GM12878 (cell line): ENCODE results near the gene REST. TPM values are rescaled to one million over a fixed set of nuclear protein-coding genes. Genes with fewer than 3 reads are reported as not detected.

ENCODE experiments used
- ATAC-seq: fragments of 200-7000 bp; cut with Tn5 transposase; 3 replicates; pipeline ENCODE4 v1.9.1; 2020; ENCODE audit warnings: mild to moderate bottlenecking, moderate library complexity
- BruUV-seq: library from RNA; stranded (reverse); fragments of 400-500 nt; replicated peaks from 2 replicates; lab custom pipeline; 2021; lab: Mats Ljungman, UMichigan
- CTCF ChIA-PET: fragments of 300-600 bp; sonication (Branson Sonifier 250); formaldehyde crosslinking; extraction: SDS; loops from one replicate; lab custom pipeline; 2021; ENCODE audit warnings: inconsistent platforms; lab: Yijun Ruan, JAX
- POLR2A ChIA-PET: fragments of 350-600 bp; formaldehyde crosslinking; extraction: SDS; loops from one replicate; lab custom pipeline; 2021; ENCODE audit warnings: inconsistent platforms; lab: Charles Lee
- RAD21 ChIA-PET: fragments of 300-600 bp; sonication (Branson Sonifier 250); formaldehyde crosslinking; loops from one replicate; lab custom pipeline; 2023; ENCODE audit warnings: antibody characterized with exemption; ENCODE audit not compliant: unreplicated experiment; lab: Charles Lee
- SMC1A ChIA-PET: fragments of 300-600 bp; sonication (Branson Sonifier 250); formaldehyde crosslinking; loops from one replicate; lab custom pipeline; 2023; ENCODE audit not compliant: unreplicated experiment, uncharacterized antibody; lab: Charles Lee
- DNase-seq: peaks from one replicate; pipeline ENCODE4 v3.0.0-alpha.2; 2011; ENCODE audit warnings: low read depth, low spot score
- FAIRE-seq: peaks from 3 replicates; lab custom pipeline; 2011; peaks lifted over from hg19 to GRCh38; lab: Jason Lieb, UNC
- H2AFZ ChIP-seq: 2 replicates; pipeline ENCODE4 v1.6.0; 2011; ENCODE audit warnings: low read depth, low read length, control low read depth; ENCODE audit not compliant: control insufficient read depth
- H3K27ac ChIP-seq: 2 replicates; pipeline ENCODE4 v1.5.1; 2011; ENCODE audit warnings: control low read depth; ENCODE audit not compliant: control insufficient read depth, insufficient read depth
- H3K27me3 ChIP-seq, 2 experiments: replicated peaks in 1 of 2; 2 replicates each; pipeline versions ENCODE4 v1.6.0 to v1.6.1; 2011; ENCODE audit warnings: low read length in 1 of 2; ENCODE audit not compliant: control insufficient read depth in 2 of 2, insufficient read depth in 2 of 2
- H3K36me3 ChIP-seq, 2 experiments: 2 replicates each; pipeline ENCODE4 v1.5.1; 2011; ENCODE audit warnings: low read length in 1 of 2; ENCODE audit not compliant: control insufficient read depth in 2 of 2, insufficient read depth in 2 of 2
- H3K4me1 ChIP-seq: 2 replicates; pipeline ENCODE4 v1.6.1; 2011; ENCODE audit warnings: mild to moderate bottlenecking, low read length, moderate library complexity, mixed read lengths; ENCODE audit not compliant: control insufficient read depth, insufficient read depth
- H3K4me2 ChIP-seq: 2 replicates; pipeline ENCODE4 v1.6.0; 2011; ENCODE audit warnings: control low read depth; ENCODE audit not compliant: control insufficient read depth, insufficient read depth
- H3K4me3 ChIP-seq: fragments of 200-600 bp; sonication (generic); 2 replicates; pipeline ENCODE4 v1.5.1; 2016
- H3K79me2 ChIP-seq: 2 replicates; pipeline ENCODE4 v1.6.0; 2011; ENCODE audit warnings: low read length; ENCODE audit not compliant: control insufficient read depth, insufficient read depth
- H3K9ac ChIP-seq: 2 replicates; pipeline ENCODE4 v1.8.0; 2011; ENCODE audit warnings: low read length, control low read depth, mixed read lengths; ENCODE audit not compliant: control insufficient read depth, insufficient read depth
- H3K9me3 ChIP-seq: replicated peaks from 3 replicates; pipeline ENCODE4 v1.5.1; 2011; ENCODE audit warnings: mild to moderate bottlenecking, low read length; ENCODE audit not compliant: control insufficient read depth, insufficient read depth
- H4K20me1 ChIP-seq: 2 replicates; pipeline ENCODE4 v1.6.0; 2011; ENCODE audit not compliant: control insufficient read depth, insufficient read depth
- HCFC1 ChIP-seq: fragments of 150-350 bp; IDR thresholded peaks from 2 replicates; pipeline ENCODE4 v1.6.1; 2014; ENCODE audit warnings: low read length
- JUNB ChIP-seq: IDR thresholded peaks from 2 replicates; pipeline ENCODE4 v1.6.1; 2016; ENCODE audit warnings: antibody characterized with exemption, mild to moderate bottlenecking
- NFIC ChIP-seq: IDR thresholded peaks from 2 replicates; pipeline ENCODE4 v1.6.1; 2012; ENCODE audit warnings: low read depth, mild to moderate bottlenecking, inconsistent platforms, low read length, moderate library complexity
- NFYB ChIP-seq: IDR thresholded peaks from 2 replicates; pipeline ENCODE4 v1.6.1; 2011; ENCODE audit warnings: low read depth, mild to moderate bottlenecking, low read length, improper control_type of control experiment, moderate library complexity; ENCODE audit not compliant: insufficient read depth
- RUNX3 ChIP-seq: IDR thresholded peaks from 2 replicates; pipeline ENCODE4 v1.6.1; 2012; ENCODE audit warnings: low read length, inconsistent platforms
- SREBF1 ChIP-seq: IDR thresholded peaks from 2 replicates; pipeline ENCODE4 v1.6.1; 2012; ENCODE audit warnings: mild to moderate bottlenecking, low read length
- SREBF2 ChIP-seq: IDR thresholded peaks from 2 replicates; pipeline ENCODE4 v1.6.1; 2012; ENCODE audit warnings: mild to moderate bottlenecking, low read length
- TARDBP ChIP-seq: IDR thresholded peaks from 2 replicates; pipeline ENCODE4 v1.6.1; 2016; ENCODE audit warnings: borderline replicate concordance
- WRNIP1 ChIP-seq: IDR thresholded peaks from 2 replicates; pipeline ENCODE4 v1.6.1; 2011; ENCODE audit warnings: low read depth, low read length, improper control_type of control experiment, borderline replicate concordance
- WGBS: methylation state at CpG from one replicate; pipeline ENCODE4 v1.1.6; 2016; ENCODE audit warnings: low lambda C conversion rate; ENCODE audit not compliant: insufficient replicate concordance, insufficient coverage; ENCODE audit errors: missing lambda C conversion rate; 5-methylcytosine and 5-hydroxymethylcytosine counted together
- in situ Hi-C: fragments of 300-500 bp; cut with MboI; formaldehyde crosslinking; loops from 9 replicates; pipeline ENCODE4 v1.14.3; 2018; ENCODE audit warnings: mixed read lengths
- intact Hi-C: fragments of 100-400 bp; cut with micrococcal nuclease; formaldehyde crosslinking; loops from one replicate; pipeline ENCODE4 v1.14.2; 2022; ENCODE audit not compliant: unreplicated experiment
- polyA plus RNA-seq, 11 experiments: library from polyadenylated mRNA; depleted of rRNA in 4 of 11; unstranded in 6 of 11; stranded (reverse) in 5 of 11; fragments of >200 nt; fragmentation: Nextera tagmentation in 4 of 11; fragmentation: Illumina TruSeq in 1 of 11; extraction: Ambion mirVana in 4 of 11; extraction: Trizol in 1 of 11; gene quantifications; 1 replicate in 1 of 11; 2 replicates in 10 of 11; pipeline versions ENCODE4 v1.2.1 to v1.2.3, GENCODE V29; 2011 to 2016; ENCODE audit warnings: inconsistent platforms in 2 of 11, missing spikeins in 2 of 11, low read depth in 1 of 11
- total RNA-seq, 4 experiments: library from RNA; depleted of rRNA in 3 of 4; stranded (reverse); fragments of >200 nt in 3 of 4; fragmentation: Illumina TruSeq in 1 of 4; extraction: Trizol in 1 of 4; gene quantifications; 2 replicates each; pipeline versions ENCODE4 v1.2.1 to v1.2.3, GENCODE V29; 2013 to 2021
- TF ChIP-seq, protein P1 (sequence below): fragments of 450-650 bp; formaldehyde crosslinking; IDR thresholded peaks from 2 replicates; pipeline ENCODE4 v1.4.0; 2020; ENCODE audit warnings: mild to moderate bottlenecking, moderate library complexity
- TF ChIP-seq, protein P2 (sequence below): fragments of 150-350 bp; IDR thresholded peaks from 2 replicates; pipeline ENCODE4 v1.6.1; 2014; ENCODE audit warnings: mild to moderate bottlenecking, low read depth, low read length

The REST gene
- total and polyA plus RNA-seq, 10 of the 15 experiments (the other 5 are each of a cell fraction or from before 2014, with no cell fraction given), result 3.7 to 36.3 (median 20.4) TPM

DNA sequence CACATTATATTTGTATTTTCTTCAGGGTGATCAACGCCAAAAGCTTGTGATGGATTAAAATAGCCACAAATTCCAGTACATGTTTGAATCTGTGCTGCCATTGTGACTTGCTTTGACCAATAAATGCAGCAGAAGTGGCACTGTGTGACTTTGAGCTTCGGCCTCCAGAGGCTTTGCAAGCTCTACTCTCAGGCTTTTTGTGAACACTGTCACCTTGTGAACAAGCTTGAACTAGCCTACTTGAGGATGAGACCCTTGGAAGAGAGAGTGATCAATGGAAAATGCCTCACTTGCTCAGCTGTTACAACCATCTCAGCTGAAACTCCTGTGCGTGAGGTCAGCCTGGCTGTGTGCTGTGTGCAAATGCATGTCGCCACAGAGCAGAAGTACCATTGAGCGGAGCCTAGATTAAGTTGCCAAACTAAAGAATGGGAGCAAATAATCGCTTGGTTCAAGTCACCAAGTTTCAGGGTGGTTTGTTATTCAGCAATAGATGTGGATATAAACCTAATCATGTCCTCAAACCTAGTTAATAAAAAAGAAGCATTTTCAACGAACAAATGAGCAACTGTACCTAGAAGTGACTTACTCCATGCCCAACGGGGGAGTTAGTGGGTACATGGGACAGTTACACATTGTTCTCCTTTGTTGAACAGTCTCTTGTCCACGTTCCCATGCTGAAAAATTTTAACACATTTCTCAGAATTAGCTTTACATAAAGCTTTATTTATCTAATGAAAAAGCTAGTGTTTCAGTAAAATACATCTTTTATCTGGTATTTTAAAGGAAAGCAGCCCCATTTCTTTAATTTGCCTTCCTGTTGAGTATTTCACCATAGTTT is 46.2 kb downstream of the REST start:
- no TSS peak for BruUV-seq
- no peak overlapping the region for H3K9ac ChIP-seq
- WGBS, result 67% methylated on average over 9 of the region's 9 CpGs
- no peaks in the 10 kb centered on the region for H3K27me3 ChIP-seq
- no peaks in the 10 kb centered on the region for H4K20me1 ChIP-seq
- TF ChIP-seq WRNIP1, result no peak
- no peak for TF ChIP-seq SREBF1
- TF ChIP-seq, protein P1, sequence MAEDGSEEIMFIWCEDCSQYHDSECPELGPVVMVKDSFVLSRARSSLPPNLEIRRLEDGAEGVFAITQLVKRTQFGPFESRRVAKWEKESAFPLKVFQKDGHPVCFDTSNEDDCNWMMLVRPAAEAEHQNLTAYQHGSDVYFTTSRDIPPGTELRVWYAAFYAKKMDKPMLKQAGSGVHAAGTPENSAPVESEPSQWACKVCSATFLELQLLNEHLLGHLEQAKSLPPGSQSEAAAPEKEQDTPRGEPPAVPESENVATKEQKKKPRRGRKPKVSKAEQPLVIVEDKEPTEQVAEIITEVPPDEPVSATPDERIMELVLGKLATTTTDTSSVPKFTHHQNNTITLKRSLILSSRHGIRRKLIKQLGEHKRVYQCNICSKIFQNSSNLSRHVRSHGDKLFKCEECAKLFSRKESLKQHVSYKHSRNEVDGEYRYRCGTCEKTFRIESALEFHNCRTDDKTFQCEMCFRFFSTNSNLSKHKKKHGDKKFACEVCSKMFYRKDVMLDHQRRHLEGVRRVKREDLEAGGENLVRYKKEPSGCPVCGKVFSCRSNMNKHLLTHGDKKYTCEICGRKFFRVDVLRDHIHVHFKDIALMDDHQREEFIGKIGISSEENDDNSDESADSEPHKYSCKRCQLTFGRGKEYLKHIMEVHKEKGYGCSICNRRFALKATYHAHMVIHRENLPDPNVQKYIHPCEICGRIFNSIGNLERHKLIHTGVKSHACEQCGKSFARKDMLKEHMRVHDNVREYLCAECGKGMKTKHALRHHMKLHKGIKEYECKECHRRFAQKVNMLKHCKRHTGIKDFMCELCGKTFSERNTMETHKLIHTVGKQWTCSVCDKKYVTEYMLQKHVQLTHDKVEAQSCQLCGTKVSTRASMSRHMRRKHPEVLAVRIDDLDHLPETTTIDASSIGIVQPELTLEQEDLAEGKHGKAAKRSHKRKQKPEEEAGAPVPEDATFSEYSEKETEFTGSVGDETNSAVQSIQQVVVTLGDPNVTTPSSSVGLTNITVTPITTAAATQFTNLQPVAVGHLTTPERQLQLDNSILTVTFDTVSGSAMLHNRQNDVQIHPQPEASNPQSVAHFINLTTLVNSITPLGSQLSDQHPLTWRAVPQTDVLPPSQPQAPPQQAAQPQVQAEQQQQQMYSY (CRISPR knock-in tag), result no peak
- TF ChIP-seq NFYB, result no peak
- no peak for TF ChIP-seq TARDBP
- no peak for TF ChIP-seq RUNX3
- TF ChIP-seq, protein P2, sequence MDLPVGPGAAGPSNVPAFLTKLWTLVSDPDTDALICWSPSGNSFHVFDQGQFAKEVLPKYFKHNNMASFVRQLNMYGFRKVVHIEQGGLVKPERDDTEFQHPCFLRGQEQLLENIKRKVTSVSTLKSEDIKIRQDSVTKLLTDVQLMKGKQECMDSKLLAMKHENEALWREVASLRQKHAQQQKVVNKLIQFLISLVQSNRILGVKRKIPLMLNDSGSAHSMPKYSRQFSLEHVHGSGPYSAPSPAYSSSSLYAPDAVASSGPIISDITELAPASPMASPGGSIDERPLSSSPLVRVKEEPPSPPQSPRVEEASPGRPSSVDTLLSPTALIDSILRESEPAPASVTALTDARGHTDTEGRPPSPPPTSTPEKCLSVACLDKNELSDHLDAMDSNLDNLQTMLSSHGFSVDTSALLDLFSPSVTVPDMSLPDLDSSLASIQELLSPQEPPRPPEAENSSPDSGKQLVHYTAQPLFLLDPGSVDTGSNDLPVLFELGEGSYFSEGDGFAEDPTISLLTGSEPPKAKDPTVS, result no peak
- no peak for TF ChIP-seq SREBF2
- TF ChIP-seq HCFC1, result no peak
- TF ChIP-seq JUNB, result no peak
- TF ChIP-seq NFIC, result no peak
- no peak overlapping the region for H3K27ac ChIP-seq
- no peak overlapping the region for H3K4me2 ChIP-seq
- no peaks in the 10 kb centered on the region for H3K9me3 ChIP-seq
- intact Hi-C loops (no loop called here), in situ Hi-C loops (no loop called here)
- ATAC-seq (no peak), FAIRE-seq (no peak), DNase-seq (no peak)
- SMC1A ChIA-PET, result interaction anchor here (1.3 kb wide), 1 partner anchor 24 kb away, joined by 3 read pairs; the partner anchor contains the start of gene NOA1
- no peak overlapping the region for H3K4me3 ChIP-seq
- H3K36me3 ChIP-seq, result no peaks in the 10 kb centered on the region
- H3K79me2 ChIP-seq, result no peaks in the 10 kb centered on the region
- RAD21 ChIA-PET, result interaction anchor here (0.7 kb wide), 1 partner anchor 36 kb away, joined by 4 read pairs; no protein-coding TSS in a partner anchor
- H2AFZ ChIP-seq, result no peak overlapping the region
- H3K4me1 ChIP-seq, result no peaks in the 10 kb centered on the region
- POLR2A ChIA-PET, result interaction anchor here (0.6 kb wide), 2 partner anchors 25 to 202 kb away, joined by 3 to 4 read pairs; partner anchors contain the start of gene POLR2B
- CTCF ChIA-PET, result no interaction called here
